Endometrial microvascular endothelial cells (primary cell): ENCODE results near the gene GLG1. TPM values are rescaled to one million over a fixed set of nuclear protein-coding genes. Genes with fewer than 3 reads are reported as not detected.

Source experiments
- in situ Hi-C: cut with HindIII; loops from 2 replicates; pipeline ENCODE4 v1.10.0; 2017; ENCODE audit warnings: low sequenced_read_pairs, low pct_unique_long_range_greater_than_20kb; ENCODE audit errors: inconsistent ontology term
- total RNA-seq: library from RNA; depleted of rRNA; stranded (reverse); fragments of >200 nt; gene quantifications from one replicate; pipeline ENCODE4 v1.2.3, GENCODE V29; 2015; ENCODE audit errors: inconsistent ontology term

The GLG1 gene
- total RNA-seq, 1 donor from 2014 or later: 115 TPM

- in situ Hi-C loops: no loop called here
Measured at GRCh38 chr16:74578838-74579237, 28.1 kb downstream of the GLG1 start.

GRCh38 chr16:74578433-74578832, 28.5 kb downstream of the GLG1 start:
- in situ Hi-C loops: no loop called here

DNA sequence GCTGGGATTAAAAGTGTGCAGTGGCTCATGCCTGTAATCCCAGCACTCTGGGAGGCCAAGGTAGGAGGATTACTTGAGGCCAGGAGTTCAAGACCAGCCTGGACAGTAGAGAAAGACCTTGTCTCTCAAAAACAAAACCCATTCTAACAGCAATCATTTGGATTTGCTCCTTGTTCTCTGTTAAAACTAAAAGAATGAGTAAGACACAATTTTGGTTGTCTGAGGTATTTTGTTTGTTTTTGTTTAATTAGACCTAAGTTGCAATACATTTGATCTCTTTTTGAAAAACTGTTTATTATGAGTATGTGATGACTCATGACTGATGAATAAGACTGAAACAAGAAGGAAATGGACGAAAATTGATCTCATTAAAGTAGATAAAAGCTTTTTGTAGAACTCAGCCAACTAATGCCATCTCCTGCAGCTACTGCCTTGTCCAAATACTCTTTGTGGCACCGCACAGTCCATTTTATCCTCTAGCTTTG, 29.0 kb downstream of the GLG1 start:
- in situ Hi-C loops: no loop called here

DNA sequence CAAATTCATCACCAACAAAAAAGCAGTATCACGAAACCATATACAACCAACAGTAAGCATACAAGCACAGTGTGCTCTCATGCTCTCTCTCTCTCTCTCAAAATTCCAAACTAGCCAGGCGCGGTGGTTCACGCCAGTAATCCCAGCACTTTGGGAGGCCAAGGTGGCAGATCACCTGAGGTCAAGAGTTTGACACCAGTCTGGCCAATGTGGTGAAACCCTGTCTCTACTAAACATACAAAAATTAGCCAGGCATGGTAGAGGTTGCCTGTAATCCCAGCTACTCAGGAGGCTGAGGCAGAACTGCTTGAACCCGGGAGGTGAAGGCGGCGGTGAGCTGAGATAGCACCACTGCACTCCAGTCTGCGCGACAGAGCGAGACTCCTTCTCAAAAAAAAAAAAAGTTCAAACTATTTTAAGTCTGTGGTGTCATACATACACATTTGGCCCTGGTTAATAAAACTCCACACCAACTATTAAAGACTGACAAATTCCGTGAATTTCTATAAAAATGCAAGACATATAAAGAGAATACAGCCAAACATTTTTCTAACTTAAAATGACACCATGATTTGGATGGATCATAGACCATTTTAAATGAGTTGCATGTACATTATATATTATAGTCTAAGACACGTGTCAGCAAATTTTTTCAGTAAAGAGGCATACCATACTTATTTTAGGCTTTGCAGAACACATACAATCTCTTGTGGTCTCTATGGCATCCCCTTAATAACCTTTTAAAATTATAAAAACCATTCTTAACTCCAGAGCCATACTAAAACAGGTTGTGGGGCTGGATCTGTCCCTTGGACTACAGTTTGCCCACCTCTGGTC, 30.9 kb downstream of the GLG1 start:
- in situ Hi-C loops: no loop called here

DNA sequence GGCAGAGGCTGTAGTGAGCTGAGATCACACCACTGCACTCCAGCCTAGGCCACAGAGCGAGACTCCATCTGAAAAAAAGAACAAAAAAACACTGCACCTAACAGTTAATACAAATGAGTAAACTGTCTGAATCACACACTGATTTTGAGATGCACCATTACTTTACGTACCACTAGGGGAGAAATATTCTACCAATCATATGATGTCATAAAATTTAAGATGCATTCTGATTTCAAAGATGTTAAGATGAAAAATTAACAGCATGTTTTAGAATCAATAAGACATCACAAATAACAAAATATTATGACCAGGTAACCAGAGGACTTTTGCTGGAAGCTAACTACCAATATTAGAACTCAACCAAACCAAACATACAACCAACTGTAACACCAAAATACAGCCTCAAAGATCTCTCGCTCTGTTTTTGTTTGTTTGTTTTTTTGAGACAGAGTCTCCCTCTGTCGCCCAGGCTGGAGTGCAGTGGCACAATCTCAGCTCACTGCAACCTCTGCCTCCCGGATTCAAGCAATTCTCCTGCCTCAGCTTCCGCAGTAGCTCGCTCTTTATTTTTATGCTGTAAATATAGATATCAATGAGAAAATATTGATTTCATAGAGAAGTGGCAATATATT, 31.6 kb downstream of the GLG1 start:
- in situ Hi-C loops: no loop called here

DNA sequence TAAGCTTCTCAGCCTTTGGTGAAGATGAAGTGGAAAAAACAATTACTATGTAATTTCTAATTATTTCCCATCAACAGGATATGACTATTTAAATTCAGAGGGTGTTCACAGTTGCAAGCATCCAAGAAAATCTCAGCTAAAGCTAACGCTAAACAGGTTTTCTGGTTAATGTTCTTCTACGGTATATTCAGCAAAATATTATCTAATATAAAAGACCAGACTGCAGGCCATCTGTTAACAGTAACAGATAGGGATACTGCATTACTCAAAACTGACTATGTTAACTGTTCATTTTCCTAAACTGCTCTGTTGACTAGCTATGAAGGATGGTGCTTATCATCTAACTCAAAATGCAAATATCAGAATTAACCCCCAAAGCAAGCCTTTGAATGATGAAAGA, 32.8 kb downstream of the GLG1 start:
- in situ Hi-C loops: no loop called here

DNA sequence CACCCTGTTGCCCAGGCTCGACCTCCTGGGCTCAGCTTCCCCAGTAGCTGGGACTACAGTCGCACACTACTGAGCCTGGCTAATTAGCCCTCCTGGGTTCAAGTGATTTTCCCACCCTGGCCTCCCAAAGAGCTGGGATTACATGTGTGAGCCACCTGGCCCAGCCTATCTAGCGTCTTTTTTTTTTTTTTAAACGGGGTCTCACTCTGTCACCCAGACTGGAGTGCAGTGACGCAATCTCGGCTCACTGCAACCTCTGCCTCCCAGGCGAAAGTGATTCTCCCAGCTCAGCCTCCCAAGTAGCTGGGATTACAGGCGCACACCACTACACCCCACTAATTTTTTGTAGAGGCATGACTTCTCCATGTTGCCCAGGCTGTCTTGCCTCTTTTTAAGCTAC, 33.3 kb downstream of the GLG1 start:
- in situ Hi-C loops: no loop called here

DNA sequence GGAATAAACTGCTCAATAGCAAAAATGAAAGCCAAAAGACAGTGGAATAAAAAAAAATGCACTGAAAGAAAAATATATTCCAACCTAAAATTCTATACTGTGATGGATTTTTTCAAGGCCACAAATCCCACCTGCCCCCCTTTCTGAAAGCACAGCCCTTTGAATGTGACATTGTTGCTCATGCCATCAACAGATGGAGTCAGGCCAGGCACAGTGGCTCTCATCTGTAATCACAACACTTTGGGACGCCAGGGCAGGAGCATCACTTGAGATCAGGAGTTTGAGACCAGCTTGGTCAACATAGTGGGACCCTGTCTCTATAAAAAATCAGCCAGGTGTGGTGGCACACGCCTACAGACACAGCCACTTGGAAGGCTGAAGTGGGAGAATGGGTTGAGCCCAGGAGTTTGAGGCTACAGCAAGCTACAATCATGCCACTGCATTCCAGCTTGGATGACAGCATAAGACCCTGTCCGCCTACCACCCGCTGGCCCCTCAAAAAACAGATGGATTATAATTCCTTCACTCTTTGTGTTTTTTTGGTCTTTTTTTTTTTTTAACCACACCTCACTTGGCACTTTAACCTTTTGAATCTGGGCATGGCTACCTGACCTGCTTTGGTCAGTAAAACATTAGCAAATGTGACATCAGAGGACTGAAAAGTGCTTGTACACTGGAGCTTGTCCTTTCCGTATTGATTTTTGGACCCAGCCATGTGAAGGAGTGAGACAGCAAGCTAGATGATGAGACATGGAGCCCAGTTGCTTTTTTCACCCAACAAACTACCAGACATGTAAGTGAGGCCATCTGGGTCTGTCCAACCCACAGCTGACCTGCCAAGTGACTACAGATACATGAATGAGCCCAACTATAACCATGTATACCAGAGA, 36.3 kb downstream of the GLG1 start:
- in situ Hi-C loops: no loop called here

- in situ Hi-C loops: no loop called here
Measured at GRCh38 chr16:74568961-74569631, 37.8 kb downstream of the GLG1 start.

- in situ Hi-C loops: no loop called here
Measured at GRCh38 chr16:74567901-74568300, 39.0 kb downstream of the GLG1 start.

GRCh38 chr16:74565378-74565777, 41.5 kb downstream of the GLG1 start:
- in situ Hi-C loops: no loop called here

GRCh38 chr16:74564451-74564984, 42.4 kb downstream of the GLG1 start:
- in situ Hi-C loops: no loop called here

DNA sequence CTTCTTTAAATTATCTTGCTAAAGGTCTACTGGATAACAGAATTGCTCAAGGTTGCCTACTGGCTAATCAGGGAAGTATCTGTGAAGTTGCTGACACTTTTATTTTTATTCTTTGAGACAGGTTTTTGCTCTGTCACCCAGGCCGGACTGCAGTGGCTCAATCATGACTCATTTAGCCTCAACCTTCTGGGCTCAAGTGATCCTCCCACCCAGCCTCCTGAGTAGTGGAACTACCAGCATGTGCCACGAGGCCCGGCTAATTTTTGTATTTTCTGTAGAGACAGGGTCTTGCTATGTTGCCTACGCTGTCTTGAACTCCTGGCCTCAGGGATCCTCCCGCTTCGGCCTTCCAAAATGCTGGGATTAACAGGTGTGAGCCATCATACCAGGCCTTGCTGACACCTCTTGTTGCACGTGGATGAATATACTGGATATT, 43.1 kb downstream of the GLG1 start:
- in situ Hi-C loops: no loop called here

GRCh38 chr16:74562117-74562516, 44.8 kb downstream of the GLG1 start:
- in situ Hi-C loops: no loop called here

DNA sequence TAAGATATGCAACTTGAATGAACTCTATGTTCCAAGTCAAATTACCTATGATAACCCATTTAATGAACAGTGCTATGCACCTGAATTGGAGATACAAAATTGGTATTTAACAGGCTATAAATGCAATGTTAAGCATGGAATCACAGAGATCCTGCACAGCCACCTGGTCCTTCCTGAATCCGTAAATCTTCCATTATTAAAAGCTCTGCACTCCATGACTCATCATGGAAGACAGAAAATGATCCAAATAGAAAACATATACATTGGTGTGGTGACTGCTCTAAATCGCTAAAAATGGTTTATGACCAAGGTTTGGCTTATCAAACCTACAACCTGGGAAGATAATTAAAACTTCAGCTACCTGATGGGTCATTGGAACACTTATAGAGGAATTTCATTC, 45.3 kb downstream of the GLG1 start:
- in situ Hi-C loops: no loop called here

- in situ Hi-C loops: no loop called here
Measured at GRCh38 chr16:74560912-74561311, 46.0 kb downstream of the GLG1 start.

GRCh38 chr16:74558873-74559272, 48.0 kb downstream of the GLG1 start:
- in situ Hi-C loops: no loop called here

DNA sequence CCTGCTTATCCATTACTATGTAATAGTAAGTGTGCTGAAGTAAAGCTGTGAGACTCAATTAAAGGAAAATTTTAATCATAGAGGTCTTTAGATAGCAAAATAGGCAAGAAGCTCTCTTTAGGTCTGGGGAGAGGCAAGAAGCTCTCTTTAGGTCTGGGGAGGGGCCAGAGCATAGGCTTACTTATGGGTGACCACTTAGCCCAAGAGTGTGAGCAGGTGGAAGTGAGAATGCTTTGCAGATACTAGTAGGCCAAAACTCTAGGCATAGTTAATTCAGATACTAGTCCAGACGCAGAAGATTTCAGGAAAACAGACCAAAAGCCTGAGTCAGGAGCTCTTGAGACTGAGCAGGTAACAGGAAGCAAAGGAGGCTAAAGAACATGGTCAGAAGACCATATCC, 49.6 kb downstream of the GLG1 start:
- in situ Hi-C loops: no loop called here
